K562 (cell line): ENCODE measurements around the gene C3. TPM values are rescaled to one million over a fixed set of nuclear protein-coding genes. Genes with fewer than 3 reads are reported as not detected.
A peak's percentile ranks its signal among the peaks of the same experiment; 100 is the strongest.

Experiments
- DMBX1 ChIP-seq: fragments of 250-450 bp; sonication (Bioruptor Pico); IDR thresholded peaks from 2 replicates; pipeline ENCODE4 v1.8.0; 2022; ENCODE audit warnings: inconsistent platforms, mild to moderate bottlenecking, moderate library complexity, borderline replicate concordance
- EGR1 ChIP-seq: fragments of 450-650 bp; conservative IDR thresholded peaks from 2 replicates; pipeline ENCODE4 v1.6.1; 2017; ENCODE audit warnings: mild to moderate bottlenecking
- PCBP1 ChIP-seq: fragments of 200-400 bp; formaldehyde crosslinking; IDR thresholded peaks from 2 replicates; pipeline ENCODE4 v1.6.1; 2018; ENCODE audit warnings: mild to moderate bottlenecking, low read depth, low read length; ENCODE audit not compliant: poor library complexity, severe bottlenecking
- PCBP2 ChIP-seq: fragments of 200-400 bp; formaldehyde crosslinking; IDR thresholded peaks from 2 replicates; pipeline ENCODE4 v1.6.1; 2018; ENCODE audit warnings: low read length, low read depth, mild to moderate bottlenecking, moderate library complexity; ENCODE audit not compliant: poor library complexity, severe bottlenecking
- SPI1 ChIP-seq: IDR thresholded peaks from 2 replicates; pipeline ENCODE4 v1.6.1; 2011; ENCODE audit warnings: low read depth, low read length, control low read depth, borderline replicate concordance
- SRSF9 ChIP-seq: fragments of 200-400 bp; formaldehyde crosslinking; IDR thresholded peaks from 2 replicates; pipeline ENCODE4 v1.6.1; 2017; ENCODE audit warnings: low read depth, low read length, borderline replicate concordance
- SUPT5H ChIP-seq: fragments of 450-650 bp; IDR thresholded peaks from 2 replicates; pipeline ENCODE4 v1.6.1; 2016
- ZNF165 ChIP-seq: fragments of 250-450 bp; sonication (Bioruptor Pico); IDR thresholded peaks from 2 replicates; pipeline ENCODE4 v1.4.0; 2020; ENCODE audit warnings: borderline replicate concordance
- ZNF717 ChIP-seq: fragments of 250-450 bp; sonication (Bioruptor Pico); IDR thresholded peaks from 2 replicates; pipeline ENCODE4 v1.5.0; 2021
- ZNF76 ChIP-seq: fragments of 250-450 bp; sonication (Bioruptor Pico); IDR thresholded peaks from 2 replicates; pipeline ENCODE4 v1.4.0; 2020; ENCODE audit warnings: mild to moderate bottlenecking, moderate library complexity, borderline replicate concordance
- polyA plus RNA-seq, 8 experiments: library from polyadenylated mRNA; depleted of rRNA in 4 of 8; stranded (reverse) in 5 of 8; unstranded in 3 of 8; fragments of >200 nt; fragmentation: Nextera tagmentation in 2 of 8; fragmentation: Illumina TruSeq in 1 of 8; extraction: Ambion mirVana in 2 of 8; extraction: Trizol in 1 of 8; gene quantifications; 2 replicates each; pipeline versions ENCODE4 v1.2.1 to v1.2.3, GENCODE V29; 2011 to 2014; ENCODE audit warnings: inconsistent platforms in 1 of 8, missing spikeins in 1 of 8
- total RNA-seq, 7 experiments: library from RNA; depleted of rRNA in 6 of 7; stranded (reverse); fragments of >200 nt in 6 of 7; fragmentation: Illumina TruSeq in 2 of 7; extraction: Trizol in 2 of 7; gene quantifications; 2 replicates each; pipeline versions ENCODE4 v1.2.1 to v1.2.3, GENCODE V29; 2011 to 2021; ENCODE audit warnings: low replicate concordance in 1 of 7
- TF ChIP-seq, protein P1 (sequence below): fragments of 200-600 bp; sonication (generic); IDR thresholded peaks from one replicate; pipeline ENCODE4 v1.6.1; 2012; ENCODE audit warnings: mild to moderate bottlenecking, low read depth, low read length, inconsistent platforms
- TF ChIP-seq, protein P2 (sequence below), 2 experiments: fragments of 150-350 bp in 1 of 2; IDR thresholded peaks; 2 replicates each; pipeline ENCODE4 v1.6.1; 2012 to 2016; ENCODE audit warnings: low read depth in 2 of 2, low read length in 2 of 2, mild to moderate bottlenecking in 1 of 2, moderate library complexity in 1 of 2

Gene C3
- total and polyA plus RNA-seq, 9 of the 15 experiments (the other 6 are each of a cell fraction or from before 2014, with no cell fraction given), result 0.59 to 10.6 (median 2.2) TPM

GRCh38 chr19:6737873-6738786 lies 17.7 kb upstream of the C3 start (continued):
- TF ChIP-seq, protein P1, sequence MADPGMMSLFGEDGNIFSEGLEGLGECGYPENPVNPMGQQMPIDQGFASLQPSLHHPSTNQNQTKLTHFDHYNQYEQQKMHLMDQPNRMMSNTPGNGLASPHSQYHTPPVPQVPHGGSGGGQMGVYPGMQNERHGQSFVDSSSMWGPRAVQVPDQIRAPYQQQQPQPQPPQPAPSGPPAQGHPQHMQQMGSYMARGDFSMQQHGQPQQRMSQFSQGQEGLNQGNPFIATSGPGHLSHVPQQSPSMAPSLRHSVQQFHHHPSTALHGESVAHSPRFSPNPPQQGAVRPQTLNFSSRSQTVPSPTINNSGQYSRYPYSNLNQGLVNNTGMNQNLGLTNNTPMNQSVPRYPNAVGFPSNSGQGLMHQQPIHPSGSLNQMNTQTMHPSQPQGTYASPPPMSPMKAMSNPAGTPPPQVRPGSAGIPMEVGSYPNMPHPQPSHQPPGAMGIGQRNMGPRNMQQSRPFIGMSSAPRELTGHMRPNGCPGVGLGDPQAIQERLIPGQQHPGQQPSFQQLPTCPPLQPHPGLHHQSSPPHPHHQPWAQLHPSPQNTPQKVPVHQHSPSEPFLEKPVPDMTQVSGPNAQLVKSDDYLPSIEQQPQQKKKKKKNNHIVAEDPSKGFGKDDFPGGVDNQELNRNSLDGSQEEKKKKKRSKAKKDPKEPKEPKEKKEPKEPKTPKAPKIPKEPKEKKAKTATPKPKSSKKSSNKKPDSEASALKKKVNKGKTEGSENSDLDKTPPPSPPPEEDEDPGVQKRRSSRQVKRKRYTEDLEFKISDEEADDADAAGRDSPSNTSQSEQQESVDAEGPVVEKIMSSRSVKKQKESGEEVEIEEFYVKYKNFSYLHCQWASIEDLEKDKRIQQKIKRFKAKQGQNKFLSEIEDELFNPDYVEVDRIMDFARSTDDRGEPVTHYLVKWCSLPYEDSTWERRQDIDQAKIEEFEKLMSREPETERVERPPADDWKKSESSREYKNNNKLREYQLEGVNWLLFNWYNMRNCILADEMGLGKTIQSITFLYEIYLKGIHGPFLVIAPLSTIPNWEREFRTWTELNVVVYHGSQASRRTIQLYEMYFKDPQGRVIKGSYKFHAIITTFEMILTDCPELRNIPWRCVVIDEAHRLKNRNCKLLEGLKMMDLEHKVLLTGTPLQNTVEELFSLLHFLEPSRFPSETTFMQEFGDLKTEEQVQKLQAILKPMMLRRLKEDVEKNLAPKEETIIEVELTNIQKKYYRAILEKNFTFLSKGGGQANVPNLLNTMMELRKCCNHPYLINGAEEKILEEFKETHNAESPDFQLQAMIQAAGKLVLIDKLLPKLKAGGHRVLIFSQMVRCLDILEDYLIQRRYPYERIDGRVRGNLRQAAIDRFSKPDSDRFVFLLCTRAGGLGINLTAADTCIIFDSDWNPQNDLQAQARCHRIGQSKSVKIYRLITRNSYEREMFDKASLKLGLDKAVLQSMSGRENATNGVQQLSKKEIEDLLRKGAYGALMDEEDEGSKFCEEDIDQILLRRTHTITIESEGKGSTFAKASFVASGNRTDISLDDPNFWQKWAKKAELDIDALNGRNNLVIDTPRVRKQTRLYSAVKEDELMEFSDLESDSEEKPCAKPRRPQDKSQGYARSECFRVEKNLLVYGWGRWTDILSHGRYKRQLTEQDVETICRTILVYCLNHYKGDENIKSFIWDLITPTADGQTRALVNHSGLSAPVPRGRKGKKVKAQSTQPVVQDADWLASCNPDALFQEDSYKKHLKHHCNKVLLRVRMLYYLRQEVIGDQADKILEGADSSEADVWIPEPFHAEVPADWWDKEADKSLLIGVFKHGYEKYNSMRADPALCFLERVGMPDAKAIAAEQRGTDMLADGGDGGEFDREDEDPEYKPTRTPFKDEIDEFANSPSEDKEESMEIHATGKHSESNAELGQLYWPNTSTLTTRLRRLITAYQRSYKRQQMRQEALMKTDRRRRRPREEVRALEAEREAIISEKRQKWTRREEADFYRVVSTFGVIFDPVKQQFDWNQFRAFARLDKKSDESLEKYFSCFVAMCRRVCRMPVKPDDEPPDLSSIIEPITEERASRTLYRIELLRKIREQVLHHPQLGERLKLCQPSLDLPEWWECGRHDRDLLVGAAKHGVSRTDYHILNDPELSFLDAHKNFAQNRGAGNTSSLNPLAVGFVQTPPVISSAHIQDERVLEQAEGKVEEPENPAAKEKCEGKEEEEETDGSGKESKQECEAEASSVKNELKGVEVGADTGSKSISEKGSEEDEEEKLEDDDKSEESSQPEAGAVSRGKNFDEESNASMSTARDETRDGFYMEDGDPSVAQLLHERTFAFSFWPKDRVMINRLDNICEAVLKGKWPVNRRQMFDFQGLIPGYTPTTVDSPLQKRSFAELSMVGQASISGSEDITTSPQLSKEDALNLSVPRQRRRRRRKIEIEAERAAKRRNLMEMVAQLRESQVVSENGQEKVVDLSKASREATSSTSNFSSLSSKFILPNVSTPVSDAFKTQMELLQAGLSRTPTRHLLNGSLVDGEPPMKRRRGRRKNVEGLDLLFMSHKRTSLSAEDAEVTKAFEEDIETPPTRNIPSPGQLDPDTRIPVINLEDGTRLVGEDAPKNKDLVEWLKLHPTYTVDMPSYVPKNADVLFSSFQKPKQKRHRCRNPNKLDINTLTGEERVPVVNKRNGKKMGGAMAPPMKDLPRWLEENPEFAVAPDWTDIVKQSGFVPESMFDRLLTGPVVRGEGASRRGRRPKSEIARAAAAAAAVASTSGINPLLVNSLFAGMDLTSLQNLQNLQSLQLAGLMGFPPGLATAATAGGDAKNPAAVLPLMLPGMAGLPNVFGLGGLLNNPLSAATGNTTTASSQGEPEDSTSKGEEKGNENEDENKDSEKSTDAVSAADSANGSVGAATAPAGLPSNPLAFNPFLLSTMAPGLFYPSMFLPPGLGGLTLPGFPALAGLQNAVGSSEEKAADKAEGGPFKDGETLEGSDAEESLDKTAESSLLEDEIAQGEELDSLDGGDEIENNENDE, result no peak
- TF ChIP-seq SRSF9 (no peak), ZNF717 (no peak), ZNF165 (no peak; the same call in 1 of the 2 replicates), DMBX1 (CRISPR knock-in tag) (peak; percentile 45; the same call in 1 of the 2 replicates), PCBP1 (no peak), SUPT5H (no peak), EGR1 (peak; percentile 96), PCBP2 (no peak), SPI1 (peak; percentile 100), ZNF76 (CRISPR knock-in tag) (no peak)
- TF ChIP-seq, protein P2, sequence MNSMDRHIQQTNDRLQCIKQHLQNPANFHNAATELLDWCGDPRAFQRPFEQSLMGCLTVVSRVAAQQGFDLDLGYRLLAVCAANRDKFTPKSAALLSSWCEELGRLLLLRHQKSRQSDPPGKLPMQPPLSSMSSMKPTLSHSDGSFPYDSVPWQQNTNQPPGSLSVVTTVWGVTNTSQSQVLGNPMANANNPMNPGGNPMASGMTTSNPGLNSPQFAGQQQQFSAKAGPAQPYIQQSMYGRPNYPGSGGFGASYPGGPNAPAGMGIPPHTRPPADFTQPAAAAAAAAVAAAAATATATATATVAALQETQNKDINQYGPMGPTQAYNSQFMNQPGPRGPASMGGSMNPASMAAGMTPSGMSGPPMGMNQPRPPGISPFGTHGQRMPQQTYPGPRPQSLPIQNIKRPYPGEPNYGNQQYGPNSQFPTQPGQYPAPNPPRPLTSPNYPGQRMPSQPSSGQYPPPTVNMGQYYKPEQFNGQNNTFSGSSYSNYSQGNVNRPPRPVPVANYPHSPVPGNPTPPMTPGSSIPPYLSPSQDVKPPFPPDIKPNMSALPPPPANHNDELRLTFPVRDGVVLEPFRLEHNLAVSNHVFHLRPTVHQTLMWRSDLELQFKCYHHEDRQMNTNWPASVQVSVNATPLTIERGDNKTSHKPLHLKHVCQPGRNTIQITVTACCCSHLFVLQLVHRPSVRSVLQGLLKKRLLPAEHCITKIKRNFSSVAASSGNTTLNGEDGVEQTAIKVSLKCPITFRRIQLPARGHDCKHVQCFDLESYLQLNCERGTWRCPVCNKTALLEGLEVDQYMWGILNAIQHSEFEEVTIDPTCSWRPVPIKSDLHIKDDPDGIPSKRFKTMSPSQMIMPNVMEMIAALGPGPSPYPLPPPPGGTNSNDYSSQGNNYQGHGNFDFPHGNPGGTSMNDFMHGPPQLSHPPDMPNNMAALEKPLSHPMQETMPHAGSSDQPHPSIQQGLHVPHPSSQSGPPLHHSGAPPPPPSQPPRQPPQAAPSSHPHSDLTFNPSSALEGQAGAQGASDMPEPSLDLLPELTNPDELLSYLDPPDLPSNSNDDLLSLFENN (IDR thresholded peaks at IDR 0.05; ENCODE audit: low read depth in 2 of 2, low read length in 2 of 2), result 0 out of 4 replicates have a peak, but pooled peaks have one; percentile 7 to 40
